Peyer's patch (tissue), 4 donors: Measurements from ENCODE around the gene MAPK1IP1L.

Experiments
- POLR2A ChIP-seq, 2 donors: fragments of 450-650 bp; IDR thresholded peaks; one replicate each; pipeline ENCODE4 v1.5.1; 2017; ENCODE audit warnings: antibody characterized with exemption in 2 of 2, mild to moderate bottlenecking in 2 of 2, moderate library complexity in 2 of 2
- TF ChIP-seq, protein P1 (sequence below), 6 experiments: fragments of 450-650 bp in 4 of 6; fragments of 200-600 bp in 2 of 6; sonication (generic) in 1 of 6; IDR thresholded peaks; one replicate each; pipeline ENCODE4 v1.5.1; 2017 to 2019; ENCODE audit warnings: antibody characterized with exemption in 6 of 6, mild to moderate bottlenecking in 3 of 6, moderate library complexity in 1 of 6

DNA sequence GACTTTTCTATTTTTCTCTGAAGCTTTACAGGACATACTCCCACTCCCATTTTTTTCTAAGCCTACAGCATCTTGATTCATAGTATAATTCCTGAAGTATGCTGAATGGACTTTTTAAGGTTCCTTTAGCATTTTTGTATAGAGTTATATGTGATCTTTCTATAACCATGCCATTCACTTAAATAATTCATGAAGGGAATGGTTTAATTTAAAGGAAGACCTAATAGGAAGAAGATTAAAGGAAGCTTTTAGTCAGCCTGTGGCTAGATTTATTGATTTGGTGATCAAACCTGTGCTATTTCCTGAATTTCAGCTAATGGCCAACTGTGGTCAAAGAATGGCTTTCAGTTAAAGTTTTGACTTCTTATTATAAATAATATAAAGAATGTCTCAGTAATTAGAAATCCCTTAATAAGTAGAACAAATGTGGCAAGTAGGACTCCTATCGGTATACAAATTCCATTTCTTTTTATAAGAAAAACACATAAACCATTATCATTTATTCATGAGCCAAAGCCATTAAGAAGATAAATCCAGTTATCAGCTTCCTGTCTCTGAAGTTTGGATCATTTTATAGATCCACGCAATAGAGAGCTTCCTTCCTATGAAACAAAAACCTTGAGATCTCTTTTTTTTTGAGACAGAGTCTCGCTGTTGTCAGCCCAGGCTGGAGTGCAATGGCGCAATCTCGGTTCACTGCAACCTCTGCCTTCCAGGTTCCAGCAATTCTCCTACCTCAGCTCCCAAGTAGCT, 4.0 kb upstream of the MAPK1IP1L start:
- TF ChIP-seq, protein P1, sequence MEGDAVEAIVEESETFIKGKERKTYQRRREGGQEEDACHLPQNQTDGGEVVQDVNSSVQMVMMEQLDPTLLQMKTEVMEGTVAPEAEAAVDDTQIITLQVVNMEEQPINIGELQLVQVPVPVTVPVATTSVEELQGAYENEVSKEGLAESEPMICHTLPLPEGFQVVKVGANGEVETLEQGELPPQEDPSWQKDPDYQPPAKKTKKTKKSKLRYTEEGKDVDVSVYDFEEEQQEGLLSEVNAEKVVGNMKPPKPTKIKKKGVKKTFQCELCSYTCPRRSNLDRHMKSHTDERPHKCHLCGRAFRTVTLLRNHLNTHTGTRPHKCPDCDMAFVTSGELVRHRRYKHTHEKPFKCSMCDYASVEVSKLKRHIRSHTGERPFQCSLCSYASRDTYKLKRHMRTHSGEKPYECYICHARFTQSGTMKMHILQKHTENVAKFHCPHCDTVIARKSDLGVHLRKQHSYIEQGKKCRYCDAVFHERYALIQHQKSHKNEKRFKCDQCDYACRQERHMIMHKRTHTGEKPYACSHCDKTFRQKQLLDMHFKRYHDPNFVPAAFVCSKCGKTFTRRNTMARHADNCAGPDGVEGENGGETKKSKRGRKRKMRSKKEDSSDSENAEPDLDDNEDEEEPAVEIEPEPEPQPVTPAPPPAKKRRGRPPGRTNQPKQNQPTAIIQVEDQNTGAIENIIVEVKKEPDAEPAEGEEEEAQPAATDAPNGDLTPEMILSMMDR (IDR thresholded peaks at IDR 0.05) = no peak
- TF ChIP-seq POLR2A (IDR thresholded peaks at IDR 0.05) = no peak
